Measurements from ENCODE around the gene UPF2. TPM values are rescaled to one million over a fixed set of nuclear protein-coding genes. Genes with fewer than 3 reads are reported as not detected.
A peak's percentile ranks its signal among the peaks of the same experiment; 100 is the strongest.

UPF2 gene
- total RNA-seq, 4 donors from 2014 or later: 16.5 to 28.6 (median 23.1) TPM

- WGBS, 2 donors (ENCODE audit: low coverage in 1 of 2): 82 to 92% methylated on average over 2 to 7 of the region's 7 CpGs
- TF ChIP-seq EP300 (IDR thresholded peaks at IDR 0.05; ENCODE audit: low read depth): no peak
- no peak for TF ChIP-seq CTCF (IDR thresholded peaks at IDR 0.05)
- no peak for TF ChIP-seq POLR2AphosphoS5 (IDR thresholded peaks at IDR 0.05)
- TF ChIP-seq POLR2A (IDR thresholded peaks at IDR 0.05): no peak
- intact Hi-C loops (cut with DNase I; ENCODE audit: low total_unique reads) (no loop called here), in situ Hi-C loops (cut with MboI; ENCODE audit: low pct_ligation_motif_present in 1 of 4, low pct_unique_long_range_greater_than_20kb in 1 of 4, low sequenced_read_pairs in 3 of 4) (no loop called here)
- Histone ChIP-seq H3K4me3 (no peak overlapping the region), H3K9me3 (no peaks in the 10 kb centered on the region), H3K27me3 (no peaks in the 10 kb centered on the region), H3K36me3 (no peaks in the 10 kb centered on the region), H3K4me1 (no peaks in the 10 kb centered on the region), H3K27ac (no peak overlapping the region)
- DNase-seq: no peak
Observed at GRCh38 chr10:11884706-11885423, 157.7 kb downstream of the UPF2 start.

GRCh38 chr10:11882646-11883375 is 159.8 kb downstream of the UPF2 start:
- TF ChIP-seq CTCF (IDR thresholded peaks at IDR 0.05) (no peak), POLR2A (IDR thresholded peaks at IDR 0.05) (no peak), POLR2AphosphoS5 (IDR thresholded peaks at IDR 0.05) (no peak), EP300 (IDR thresholded peaks at IDR 0.05; ENCODE audit: low read depth) (no peak)
- H3K9me3 ChIP-seq: no peaks in the 10 kb centered on the region
- no peak overlapping the region for H3K4me3 ChIP-seq
- H3K27me3 ChIP-seq: no peaks in the 10 kb centered on the region
- no peak for DNase-seq
- in situ Hi-C loops (cut with MboI; ENCODE audit: low pct_ligation_motif_present in 1 of 4, low pct_unique_long_range_greater_than_20kb in 1 of 4, low sequenced_read_pairs in 3 of 4): no loop called here
- H3K27ac ChIP-seq: no peak overlapping the region
- H3K36me3 ChIP-seq: no peaks in the 10 kb centered on the region
- no peaks in the 10 kb centered on the region for H3K4me1 ChIP-seq
- intact Hi-C loops (cut with DNase I; ENCODE audit: low total_unique reads): no loop called here
- WGBS, 2 donors (ENCODE audit: low coverage in 1 of 2): 80 to 83% methylated on average over 4 to 14 of the region's 14 CpGs

GRCh38 chr10:11881477-11882417 is 160.9 kb downstream of the UPF2 start:
- TF ChIP-seq POLR2AphosphoS5 (IDR thresholded peaks at IDR 0.05): no peak
- TF ChIP-seq EP300 (IDR thresholded peaks at IDR 0.05; ENCODE audit: low read depth): no peak
- Histone ChIP-seq H3K27ac (no peak overlapping the region), H3K27me3 (no peaks in the 10 kb centered on the region), H3K4me1 (no peaks in the 10 kb centered on the region), H3K4me3 (no peak overlapping the region), H3K36me3 (no peaks in the 10 kb centered on the region), H3K9me3 (no peaks in the 10 kb centered on the region)
- in situ Hi-C loops (cut with MboI; ENCODE audit: low pct_ligation_motif_present in 1 of 4, low pct_unique_long_range_greater_than_20kb in 1 of 4, low sequenced_read_pairs in 3 of 4): no loop called here
- 63 to 87% methylated on average over 2 to 21 of the region's 21 CpGs for WGBS, 2 donors (ENCODE audit: low coverage in 1 of 2)
- peak; percentile 37 for DNase-seq
- intact Hi-C loops (cut with DNase I; ENCODE audit: low total_unique reads): no loop called here

- Histone ChIP-seq H3K27ac (no peak overlapping the region), H3K36me3 (no peaks in the 10 kb centered on the region), H3K9me3 (no peaks in the 10 kb centered on the region), H3K27me3 (no peaks in the 10 kb centered on the region), H3K4me1 (peaks cover under 1 to 6% (median 4%) of the 10 kb centered on the region in 4 donors), H3K4me3 (no peak overlapping the region)
- no peak for DNase-seq
- intact Hi-C loops (cut with DNase I; ENCODE audit: low total_unique reads) (no loop called here), in situ Hi-C loops (cut with MboI; ENCODE audit: low pct_ligation_motif_present in 1 of 4, low pct_unique_long_range_greater_than_20kb in 1 of 4, low sequenced_read_pairs in 3 of 4) (no loop called here)
- 87% methylated on average over 11 of the region's 11 CpGs; no CpG with 5 or more reads in 1 of the 2 donors for WGBS, 2 donors (ENCODE audit: low coverage in 1 of 2)
- TF ChIP-seq EP300 (IDR thresholded peaks at IDR 0.05; ENCODE audit: low read depth) (no peak), CTCF (IDR thresholded peaks at IDR 0.05) (no peak), POLR2A (IDR thresholded peaks at IDR 0.05) (no peak), POLR2AphosphoS5 (IDR thresholded peaks at IDR 0.05) (no peak)
Observed at GRCh38 chr10:11881030-11881476, 161.6 kb downstream of the UPF2 start.

All from transverse colon (tissue), 4 donors.